ENCODE measurements around the gene DNASE1.

DNA sequence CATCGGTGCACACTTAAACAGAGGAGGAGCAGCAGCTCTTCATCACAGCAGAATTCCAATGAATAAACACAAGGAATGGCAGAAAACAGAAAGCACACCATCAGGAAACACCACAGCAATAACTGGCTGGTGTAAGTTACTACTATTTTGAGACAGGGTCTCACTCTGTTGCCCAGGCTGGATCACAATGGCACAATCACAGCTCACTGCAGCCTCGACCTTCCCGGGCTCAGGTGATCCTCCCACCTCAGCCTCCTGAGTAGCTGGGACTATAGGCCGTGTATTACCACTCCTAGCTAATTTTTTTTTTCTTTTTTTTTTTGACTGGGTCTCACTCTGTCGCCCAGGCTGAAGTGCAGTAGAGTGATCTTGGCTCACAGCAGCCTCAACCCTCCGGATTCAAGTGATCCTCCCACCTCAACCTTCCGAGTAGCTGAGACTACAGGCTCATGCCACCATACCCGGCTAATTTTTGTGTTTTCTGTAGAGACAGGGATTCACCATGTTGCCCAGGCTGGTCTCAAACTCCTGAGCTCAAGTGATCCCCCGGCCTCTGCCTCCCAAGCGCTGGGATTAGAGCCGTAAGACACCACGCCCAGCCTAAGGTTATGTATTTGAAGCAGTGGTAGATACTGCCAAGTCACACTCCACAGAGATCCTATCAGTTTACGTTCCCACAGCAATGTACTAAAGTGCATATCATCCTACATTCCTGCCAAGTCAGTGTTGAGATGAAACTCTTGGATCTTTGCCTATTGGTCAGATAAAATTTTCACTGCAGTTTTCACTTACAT lies 42.1 kb downstream of the DNASE1 start:
- no peak for TF ChIP-seq YY1 (IDR thresholded peaks at IDR 0.05; ENCODE audit: low read depth)
- no peak for TF ChIP-seq CREB1 (IDR thresholded peaks at IDR 0.05; ENCODE audit: low read depth)
- TF ChIP-seq EP300 (IDR thresholded peaks at IDR 0.05; ENCODE audit: borderline replicate concordance): no peak
- TF ChIP-seq CEBPB (IDR thresholded peaks at IDR 0.05): no peak
- TF ChIP-seq, protein P1, sequence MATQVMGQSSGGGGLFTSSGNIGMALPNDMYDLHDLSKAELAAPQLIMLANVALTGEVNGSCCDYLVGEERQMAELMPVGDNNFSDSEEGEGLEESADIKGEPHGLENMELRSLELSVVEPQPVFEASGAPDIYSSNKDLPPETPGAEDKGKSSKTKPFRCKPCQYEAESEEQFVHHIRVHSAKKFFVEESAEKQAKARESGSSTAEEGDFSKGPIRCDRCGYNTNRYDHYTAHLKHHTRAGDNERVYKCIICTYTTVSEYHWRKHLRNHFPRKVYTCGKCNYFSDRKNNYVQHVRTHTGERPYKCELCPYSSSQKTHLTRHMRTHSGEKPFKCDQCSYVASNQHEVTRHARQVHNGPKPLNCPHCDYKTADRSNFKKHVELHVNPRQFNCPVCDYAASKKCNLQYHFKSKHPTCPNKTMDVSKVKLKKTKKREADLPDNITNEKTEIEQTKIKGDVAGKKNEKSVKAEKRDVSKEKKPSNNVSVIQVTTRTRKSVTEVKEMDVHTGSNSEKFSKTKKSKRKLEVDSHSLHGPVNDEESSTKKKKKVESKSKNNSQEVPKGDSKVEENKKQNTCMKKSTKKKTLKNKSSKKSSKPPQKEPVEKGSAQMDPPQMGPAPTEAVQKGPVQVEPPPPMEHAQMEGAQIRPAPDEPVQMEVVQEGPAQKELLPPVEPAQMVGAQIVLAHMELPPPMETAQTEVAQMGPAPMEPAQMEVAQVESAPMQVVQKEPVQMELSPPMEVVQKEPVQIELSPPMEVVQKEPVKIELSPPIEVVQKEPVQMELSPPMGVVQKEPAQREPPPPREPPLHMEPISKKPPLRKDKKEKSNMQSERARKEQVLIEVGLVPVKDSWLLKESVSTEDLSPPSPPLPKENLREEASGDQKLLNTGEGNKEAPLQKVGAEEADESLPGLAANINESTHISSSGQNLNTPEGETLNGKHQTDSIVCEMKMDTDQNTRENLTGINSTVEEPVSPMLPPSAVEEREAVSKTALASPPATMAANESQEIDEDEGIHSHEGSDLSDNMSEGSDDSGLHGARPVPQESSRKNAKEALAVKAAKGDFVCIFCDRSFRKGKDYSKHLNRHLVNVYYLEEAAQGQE (IDR thresholded peaks at IDR 0.05; ENCODE audit: low read depth): no peak
- TF ChIP-seq TEAD4 (IDR thresholded peaks at IDR 0.05): no peak
- no peak for TF ChIP-seq TCF12 (IDR thresholded peaks at IDR 0.05; ENCODE audit: low read depth)
- TF ChIP-seq EGR1 (IDR thresholded peaks at IDR 0.05): no peak
- TF ChIP-seq TAF1 (IDR thresholded peaks at IDR 0.05; ENCODE audit: low read depth): no peak
- TF ChIP-seq RAD21 (IDR thresholded peaks at IDR 0.05; ENCODE audit: low read depth): no peak
- no peak for TF ChIP-seq ZBTB7A (IDR thresholded peaks at IDR 0.05; ENCODE audit: low read depth)
- no peak for TF ChIP-seq NFIC (IDR thresholded peaks at IDR 0.05)
